GM23338 (cell line): ENCODE results near the gene GATAD2A. TPM values are rescaled to one million over a fixed set of nuclear protein-coding genes. Genes with fewer than 3 reads are reported as not detected.

Experiments used
- ATAC-seq: fragments of 200-7000 bp; cut with Tn5 transposase; 3 replicates; pipeline ENCODE4 v1.9.1; 2020
- DNase-seq: peaks from one replicate; pipeline ENCODE4 v3.0.0-alpha.2; 2015; ENCODE audit warnings: low spot score
- H2AFZ ChIP-seq: fragments of 200-600 bp; sonication (generic); 2 replicates; pipeline ENCODE4 v1.8.0; 2016; ENCODE audit warnings: antibody characterized with exemption, mild to moderate bottlenecking, moderate library complexity
- H3F3A ChIP-seq: fragments of 200-600 bp; sonication (generic); replicated peaks from 2 replicates; pipeline ENCODE4 v1.8.0; 2017; ENCODE audit warnings: antibody characterized with exemption, mixed run types, low read depth
- H3K27ac ChIP-seq: fragments of 200-600 bp; sonication (generic); 2 replicates; pipeline ENCODE4 v1.6.1; 2016; ENCODE audit warnings: low read depth
- H3K27me3 ChIP-seq: fragments of 200-600 bp; sonication (generic); 2 replicates; pipeline ENCODE4 v1.8.0; 2016; ENCODE audit warnings: mild to moderate bottlenecking, mixed run types, moderate library complexity; ENCODE audit not compliant: insufficient read depth
- H3K36me3 ChIP-seq: fragments of 200-600 bp; sonication (generic); 2 replicates; pipeline ENCODE4 v1.8.0; 2016; ENCODE audit warnings: mild to moderate bottlenecking; ENCODE audit not compliant: insufficient read depth
- H3K4me1 ChIP-seq: fragments of 200-600 bp; sonication (generic); 2 replicates; pipeline ENCODE4 v1.8.0; 2016; ENCODE audit warnings: mild to moderate bottlenecking, moderate library complexity; ENCODE audit not compliant: insufficient read depth
- H3K4me2 ChIP-seq: fragments of 200-600 bp; sonication (generic); 2 replicates; pipeline ENCODE4 v1.7.1; 2017; ENCODE audit warnings: mixed run types
- H3K4me3 ChIP-seq: fragments of 200-600 bp; sonication (generic); 2 replicates; pipeline ENCODE4 v1.6.1; 2016; ENCODE audit warnings: mixed run types
- H3K79me2 ChIP-seq: fragments of 200-600 bp; sonication (generic); replicated peaks from 2 replicates; pipeline ENCODE4 v1.8.0; 2017; ENCODE audit warnings: mild to moderate bottlenecking; ENCODE audit not compliant: insufficient read depth
- H3K9me2 ChIP-seq: fragments of 200-600 bp; sonication (generic); 2 replicates; pipeline ENCODE4 v1.8.0; 2017; ENCODE audit not compliant: insufficient read depth
- H4K20me1 ChIP-seq: fragments of 200-600 bp; sonication (generic); replicated peaks from 2 replicates; pipeline ENCODE4 v1.8.0; 2017; ENCODE audit warnings: mild to moderate bottlenecking; ENCODE audit not compliant: insufficient read depth
- H3K27ac Mint-ChIP-seq: 2 replicates; pipeline ENCODE4 v1.8.0; 2020; ENCODE audit warnings: inconsistent platforms, mild to moderate bottlenecking, moderate library complexity, mixed read lengths
- H3K27me3 Mint-ChIP-seq: 3 replicates; pipeline ENCODE4 v1.8.0; 2022; ENCODE audit warnings: low read depth, mild to moderate bottlenecking, moderate library complexity, mixed read lengths, inconsistent platforms; ENCODE audit not compliant: insufficient read depth, poor library complexity
- H3K36me3 Mint-ChIP-seq: 3 replicates; pipeline ENCODE4 v1.8.0; 2021; ENCODE audit warnings: low read depth, mild to moderate bottlenecking, inconsistent platforms, moderate library complexity, mixed read lengths
- H3K4me1 Mint-ChIP-seq: 3 replicates; pipeline ENCODE4 v1.8.0; 2020; ENCODE audit warnings: mild to moderate bottlenecking, inconsistent platforms, mixed read lengths
- H3K4me3 Mint-ChIP-seq: 3 replicates; pipeline ENCODE4 v1.8.0; 2021; ENCODE audit warnings: moderate library complexity, mild to moderate bottlenecking, inconsistent platforms, mixed read lengths
- H3K9me3 Mint-ChIP-seq: 3 replicates; pipeline ENCODE4 v1.8.0; 2020; ENCODE audit warnings: moderate library complexity, mild to moderate bottlenecking, inconsistent platforms, mixed read lengths
- CREB1 ChIP-seq: fragments of 250-450 bp; sonication (Bioruptor Pico); IDR thresholded peaks from 2 replicates; pipeline ENCODE4 v1.5.0; 2020; ENCODE audit warnings: low read depth, mild to moderate bottlenecking, moderate library complexity
- EZH2 ChIP-seq: fragments of 200-600 bp; sonication (generic); IDR thresholded peaks from one replicate; pipeline ENCODE4 v1.8.0; 2017; ENCODE audit warnings: antibody characterized with exemption, mild to moderate bottlenecking, low read depth; ENCODE audit not compliant: unreplicated experiment
- EZH2phosphoT487 ChIP-seq: fragments of 200-600 bp; sonication (generic); IDR thresholded peaks from one replicate; pipeline ENCODE4 v1.8.1; 2018; ENCODE audit warnings: antibody characterized with exemption; ENCODE audit not compliant: unreplicated experiment
- JUNB ChIP-seq: IDR thresholded peaks from one replicate; pipeline ENCODE4 v1.6.1; 2016; ENCODE audit warnings: antibody characterized with exemption; ENCODE audit not compliant: unreplicated experiment
- NANOG ChIP-seq: IDR thresholded peaks from 2 replicates; pipeline ENCODE4 v1.6.1; 2016; ENCODE audit warnings: antibody characterized with exemption, borderline replicate concordance
- POLR2AphosphoS5 ChIP-seq: IDR thresholded peaks from 2 replicates; pipeline ENCODE4 v1.6.1; 2016; ENCODE audit warnings: antibody characterized with exemption, low read depth
- STAT1 ChIP-seq: IDR thresholded peaks from one replicate; pipeline ENCODE4 v1.6.1; 2016; ENCODE audit warnings: antibody characterized with exemption; ENCODE audit not compliant: unreplicated experiment
- ZNF114 ChIP-seq: fragments of 250-450 bp; sonication (Bioruptor Pico); IDR thresholded peaks from 2 replicates; pipeline ENCODE4 v1.5.0; 2020; ENCODE audit warnings: mild to moderate bottlenecking, moderate library complexity
- ZNF331 ChIP-seq: fragments of 250-450 bp; sonication (Bioruptor Pico); IDR thresholded peaks from 2 replicates; pipeline ENCODE4 v1.5.0; 2020; ENCODE audit warnings: low read depth, mild to moderate bottlenecking, moderate library complexity
- polyA plus RNA-seq: library from polyadenylated mRNA; unstranded; fragments of >200 nt; fragmentation: Nextera tagmentation; extraction: Ambion mirVana; gene quantifications from 2 replicates; pipeline ENCODE4 v1.2.1, GENCODE V29; 2016
- total RNA-seq: library from RNA; depleted of rRNA; stranded (reverse); fragments of >200 nt; shearing (Covaris generic); gene quantifications from 2 replicates; pipeline ENCODE4 v1.2.3, GENCODE V29; 2014
- TF ChIP-seq, protein P1 (sequence below): IDR thresholded peaks from one replicate; pipeline ENCODE4 v1.6.1; 2018; ENCODE audit warnings: antibody characterized with exemption; ENCODE audit not compliant: unreplicated experiment
- TF ChIP-seq, protein P2 (sequence below), 2 experiments: fragments of 200-600 bp in 1 of 2; sonication (generic) in 1 of 2; conservative IDR thresholded peaks; 2 replicates each; pipeline versions ENCODE4 v1.5.1 to v1.6.1; 2016 to 2017; ENCODE audit warnings: antibody characterized with exemption in 2 of 2, low read depth in 2 of 2, mild to moderate bottlenecking in 2 of 2, moderate library complexity in 1 of 2
- TF ChIP-seq, protein P3 (sequence below): IDR thresholded peaks from 2 replicates; pipeline ENCODE4 v1.6.1; 2016; ENCODE audit warnings: antibody characterized with exemption
- TF ChIP-seq, protein P4 (sequence below): fragments of 250-450 bp; sonication (Bioruptor Pico); IDR thresholded peaks from 2 replicates; pipeline ENCODE4 v1.5.0; 2020; ENCODE audit warnings: mild to moderate bottlenecking, moderate library complexity

The GATAD2A gene
- total and polyA plus RNA-seq, 2 experiments from 2014 or later = 40.0 to 151 TPM

DNA sequence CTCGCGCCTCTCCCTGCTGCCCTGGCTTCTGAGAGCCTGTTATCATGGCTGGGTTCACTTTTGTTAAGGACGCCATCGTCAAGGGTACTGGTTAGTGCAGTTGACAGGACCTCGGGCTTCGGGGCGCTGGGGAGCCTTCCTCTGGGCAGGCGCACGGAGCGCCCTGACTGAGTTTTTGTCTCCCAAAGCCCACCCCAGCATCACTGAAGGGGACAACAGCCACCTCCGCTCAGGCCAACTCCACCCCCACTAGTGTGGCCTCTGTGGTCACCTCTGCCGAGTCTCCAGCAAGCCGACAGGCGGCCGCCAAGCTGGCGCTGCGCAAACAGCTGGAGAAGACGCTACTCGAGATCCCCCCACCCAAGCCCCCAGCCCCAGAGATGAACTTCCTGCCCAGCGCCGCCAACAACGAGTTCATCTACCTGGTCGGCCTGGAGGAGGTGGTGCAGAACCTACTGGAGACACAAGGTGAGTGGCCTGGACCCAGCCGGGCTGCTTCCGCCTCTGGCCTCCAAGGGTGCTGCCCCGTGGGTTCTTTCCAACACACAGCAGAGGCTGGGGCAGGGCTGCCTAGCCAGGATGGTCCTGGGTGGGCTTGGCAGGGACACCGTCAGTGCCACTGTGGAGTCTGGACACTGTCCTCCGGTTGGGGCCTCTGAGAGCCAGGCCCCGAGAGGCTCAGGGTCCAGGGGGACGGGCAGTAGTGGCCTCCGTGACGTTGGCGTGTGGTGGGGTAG, 92.9 kb downstream of the GATAD2A start:
- H3K36me3 Mint-ChIP-seq = peaks cover 82% of the 10 kb centered on the region
- Histone ChIP-seq H3K79me2 (no peaks in the 10 kb centered on the region; the same call in 1 of the 2 replicates), H3K4me3 (no peak overlapping the region), H3K9me2 (no peaks in the 10 kb centered on the region), H4K20me1 (peaks cover 15% of the 10 kb centered on the region), H3K27me3 (no peaks in the 10 kb centered on the region), H2AFZ (no peak overlapping the region), H3K4me1 (no peaks in the 10 kb centered on the region), H3K27ac (no peak overlapping the region), H3K36me3 (peaks cover 15% of the 10 kb centered on the region; the same call in 1 of the 2 replicates), H3F3A (0 out of 2 replicates have a peak, but pooled peaks cover 3% of the 10 kb centered on the region), H3K4me2 (no peak overlapping the region)
- TF ChIP-seq, protein P1, sequence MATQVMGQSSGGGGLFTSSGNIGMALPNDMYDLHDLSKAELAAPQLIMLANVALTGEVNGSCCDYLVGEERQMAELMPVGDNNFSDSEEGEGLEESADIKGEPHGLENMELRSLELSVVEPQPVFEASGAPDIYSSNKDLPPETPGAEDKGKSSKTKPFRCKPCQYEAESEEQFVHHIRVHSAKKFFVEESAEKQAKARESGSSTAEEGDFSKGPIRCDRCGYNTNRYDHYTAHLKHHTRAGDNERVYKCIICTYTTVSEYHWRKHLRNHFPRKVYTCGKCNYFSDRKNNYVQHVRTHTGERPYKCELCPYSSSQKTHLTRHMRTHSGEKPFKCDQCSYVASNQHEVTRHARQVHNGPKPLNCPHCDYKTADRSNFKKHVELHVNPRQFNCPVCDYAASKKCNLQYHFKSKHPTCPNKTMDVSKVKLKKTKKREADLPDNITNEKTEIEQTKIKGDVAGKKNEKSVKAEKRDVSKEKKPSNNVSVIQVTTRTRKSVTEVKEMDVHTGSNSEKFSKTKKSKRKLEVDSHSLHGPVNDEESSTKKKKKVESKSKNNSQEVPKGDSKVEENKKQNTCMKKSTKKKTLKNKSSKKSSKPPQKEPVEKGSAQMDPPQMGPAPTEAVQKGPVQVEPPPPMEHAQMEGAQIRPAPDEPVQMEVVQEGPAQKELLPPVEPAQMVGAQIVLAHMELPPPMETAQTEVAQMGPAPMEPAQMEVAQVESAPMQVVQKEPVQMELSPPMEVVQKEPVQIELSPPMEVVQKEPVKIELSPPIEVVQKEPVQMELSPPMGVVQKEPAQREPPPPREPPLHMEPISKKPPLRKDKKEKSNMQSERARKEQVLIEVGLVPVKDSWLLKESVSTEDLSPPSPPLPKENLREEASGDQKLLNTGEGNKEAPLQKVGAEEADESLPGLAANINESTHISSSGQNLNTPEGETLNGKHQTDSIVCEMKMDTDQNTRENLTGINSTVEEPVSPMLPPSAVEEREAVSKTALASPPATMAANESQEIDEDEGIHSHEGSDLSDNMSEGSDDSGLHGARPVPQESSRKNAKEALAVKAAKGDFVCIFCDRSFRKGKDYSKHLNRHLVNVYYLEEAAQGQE = no peak
- TF ChIP-seq JUNB (no peak), NANOG (no peak), EZH2phosphoT487 (no peak), ZNF331 (CRISPR knock-in tag) (no peak), ZNF114 (CRISPR knock-in tag) (no peak), STAT1 (no peak), CREB1 (no peak), POLR2AphosphoS5 (no peak), EZH2 (no peak)
- TF ChIP-seq, protein P2, sequence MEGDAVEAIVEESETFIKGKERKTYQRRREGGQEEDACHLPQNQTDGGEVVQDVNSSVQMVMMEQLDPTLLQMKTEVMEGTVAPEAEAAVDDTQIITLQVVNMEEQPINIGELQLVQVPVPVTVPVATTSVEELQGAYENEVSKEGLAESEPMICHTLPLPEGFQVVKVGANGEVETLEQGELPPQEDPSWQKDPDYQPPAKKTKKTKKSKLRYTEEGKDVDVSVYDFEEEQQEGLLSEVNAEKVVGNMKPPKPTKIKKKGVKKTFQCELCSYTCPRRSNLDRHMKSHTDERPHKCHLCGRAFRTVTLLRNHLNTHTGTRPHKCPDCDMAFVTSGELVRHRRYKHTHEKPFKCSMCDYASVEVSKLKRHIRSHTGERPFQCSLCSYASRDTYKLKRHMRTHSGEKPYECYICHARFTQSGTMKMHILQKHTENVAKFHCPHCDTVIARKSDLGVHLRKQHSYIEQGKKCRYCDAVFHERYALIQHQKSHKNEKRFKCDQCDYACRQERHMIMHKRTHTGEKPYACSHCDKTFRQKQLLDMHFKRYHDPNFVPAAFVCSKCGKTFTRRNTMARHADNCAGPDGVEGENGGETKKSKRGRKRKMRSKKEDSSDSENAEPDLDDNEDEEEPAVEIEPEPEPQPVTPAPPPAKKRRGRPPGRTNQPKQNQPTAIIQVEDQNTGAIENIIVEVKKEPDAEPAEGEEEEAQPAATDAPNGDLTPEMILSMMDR (conservative IDR thresholded peaks at IDR 0.05; ENCODE audit: low read depth in 2 of 2) = no peak
- TF ChIP-seq, protein P3, sequence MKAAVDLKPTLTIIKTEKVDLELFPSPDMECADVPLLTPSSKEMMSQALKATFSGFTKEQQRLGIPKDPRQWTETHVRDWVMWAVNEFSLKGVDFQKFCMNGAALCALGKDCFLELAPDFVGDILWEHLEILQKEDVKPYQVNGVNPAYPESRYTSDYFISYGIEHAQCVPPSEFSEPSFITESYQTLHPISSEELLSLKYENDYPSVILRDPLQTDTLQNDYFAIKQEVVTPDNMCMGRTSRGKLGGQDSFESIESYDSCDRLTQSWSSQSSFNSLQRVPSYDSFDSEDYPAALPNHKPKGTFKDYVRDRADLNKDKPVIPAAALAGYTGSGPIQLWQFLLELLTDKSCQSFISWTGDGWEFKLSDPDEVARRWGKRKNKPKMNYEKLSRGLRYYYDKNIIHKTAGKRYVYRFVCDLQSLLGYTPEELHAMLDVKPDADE = no peak
- TF ChIP-seq, protein P4, sequence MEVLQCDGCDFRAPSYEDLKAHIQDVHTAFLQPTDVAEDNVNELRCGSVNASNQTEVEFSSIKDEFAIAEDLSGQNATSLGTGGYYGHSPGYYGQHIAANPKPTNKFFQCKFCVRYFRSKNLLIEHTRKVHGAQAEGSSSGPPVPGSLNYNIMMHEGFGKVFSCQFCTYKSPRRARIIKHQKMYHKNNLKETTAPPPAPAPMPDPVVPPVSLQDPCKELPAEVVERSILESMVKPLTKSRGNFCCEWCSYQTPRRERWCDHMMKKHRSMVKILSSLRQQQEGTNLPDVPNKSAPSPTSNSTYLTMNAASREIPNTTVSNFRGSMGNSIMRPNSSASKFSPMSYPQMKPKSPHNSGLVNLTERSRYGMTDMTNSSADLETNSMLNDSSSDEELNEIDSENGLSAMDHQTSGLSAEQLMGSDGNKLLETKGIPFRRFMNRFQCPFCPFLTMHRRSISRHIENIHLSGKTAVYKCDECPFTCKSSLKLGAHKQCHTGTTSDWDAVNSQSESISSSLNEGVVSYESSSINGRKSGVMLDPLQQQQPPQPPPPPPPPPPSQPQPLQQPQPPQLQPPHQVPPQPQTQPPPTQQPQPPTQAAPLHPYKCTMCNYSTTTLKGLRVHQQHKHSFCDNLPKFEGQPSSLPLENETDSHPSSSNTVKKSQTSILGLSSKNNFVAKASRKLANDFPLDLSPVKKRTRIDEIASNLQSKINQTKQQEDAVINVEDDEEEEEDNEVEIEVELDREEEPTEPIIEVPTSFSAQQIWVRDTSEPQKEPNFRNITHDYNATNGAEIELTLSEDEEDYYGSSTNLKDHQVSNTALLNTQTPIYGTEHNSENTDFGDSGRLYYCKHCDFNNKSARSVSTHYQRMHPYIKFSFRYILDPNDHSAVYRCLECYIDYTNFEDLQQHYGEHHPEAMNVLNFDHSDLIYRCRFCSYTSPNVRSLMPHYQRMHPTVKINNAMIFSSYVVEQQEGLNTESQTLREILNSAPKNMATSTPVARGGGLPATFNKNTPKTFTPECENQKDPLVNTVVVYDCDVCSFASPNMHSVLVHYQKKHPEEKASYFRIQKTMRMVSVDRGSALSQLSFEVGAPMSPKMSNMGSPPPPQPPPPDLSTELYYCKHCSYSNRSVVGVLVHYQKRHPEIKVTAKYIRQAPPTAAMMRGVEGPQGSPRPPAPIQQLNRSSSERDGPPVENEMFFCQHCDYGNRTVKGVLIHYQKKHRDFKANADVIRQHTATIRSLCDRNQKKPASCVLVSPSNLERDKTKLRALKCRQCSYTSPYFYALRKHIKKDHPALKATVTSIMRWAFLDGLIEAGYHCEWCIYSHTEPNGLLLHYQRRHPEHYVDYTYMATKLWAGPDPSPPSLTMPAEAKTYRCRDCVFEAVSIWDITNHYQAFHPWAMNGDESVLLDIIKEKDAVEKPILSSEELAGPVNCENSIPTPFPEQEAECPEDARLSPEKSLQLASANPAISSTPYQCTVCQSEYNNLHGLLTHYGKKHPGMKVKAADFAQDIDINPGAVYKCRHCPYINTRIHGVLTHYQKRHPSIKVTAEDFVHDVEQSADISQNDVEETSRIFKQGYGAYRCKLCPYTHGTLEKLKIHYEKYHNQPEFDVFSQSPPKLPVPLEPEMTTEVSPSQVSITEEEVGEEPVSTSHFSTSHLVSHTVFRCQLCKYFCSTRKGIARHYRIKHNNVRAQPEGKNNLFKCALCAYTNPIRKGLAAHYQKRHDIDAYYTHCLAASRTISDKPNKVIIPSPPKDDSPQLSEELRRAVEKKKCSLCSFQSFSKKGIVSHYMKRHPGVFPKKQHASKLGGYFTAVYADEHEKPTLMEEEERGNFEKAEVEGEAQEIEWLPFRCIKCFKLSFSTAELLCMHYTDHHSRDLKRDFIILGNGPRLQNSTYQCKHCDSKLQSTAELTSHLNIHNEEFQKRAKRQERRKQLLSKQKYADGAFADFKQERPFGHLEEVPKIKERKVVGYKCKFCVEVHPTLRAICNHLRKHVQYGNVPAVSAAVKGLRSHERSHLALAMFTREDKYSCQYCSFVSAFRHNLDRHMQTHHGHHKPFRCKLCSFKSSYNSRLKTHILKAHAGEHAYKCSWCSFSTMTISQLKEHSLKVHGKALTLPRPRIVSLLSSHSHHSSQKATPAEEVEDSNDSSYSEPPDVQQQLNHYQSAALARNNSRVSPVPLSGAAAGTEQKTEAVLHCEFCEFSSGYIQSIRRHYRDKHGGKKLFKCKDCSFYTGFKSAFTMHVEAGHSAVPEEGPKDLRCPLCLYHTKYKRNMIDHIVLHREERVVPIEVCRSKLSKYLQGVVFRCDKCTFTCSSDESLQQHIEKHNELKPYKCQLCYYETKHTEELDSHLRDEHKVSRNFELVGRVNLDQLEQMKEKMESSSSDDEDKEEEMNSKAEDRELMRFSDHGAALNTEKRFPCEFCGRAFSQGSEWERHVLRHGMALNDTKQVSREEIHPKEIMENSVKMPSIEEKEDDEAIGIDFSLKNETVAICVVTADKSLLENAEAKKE (CRISPR knock-in tag) = no peak
- DNase-seq (no peak), ATAC-seq (no peak)
- H3K4me3 Mint-ChIP-seq = no peak overlapping the region
- H3K27ac Mint-ChIP-seq = no peak overlapping the region
- peaks cover 10% of the 10 kb centered on the region for H3K27me3 Mint-ChIP-seq
- H3K9me3 Mint-ChIP-seq = no peaks in the 10 kb centered on the region
- no peaks in the 10 kb centered on the region for H3K4me1 Mint-ChIP-seq
